ENCODE data around the gene BCAM.

GRCh38 chr19:44765033-44765948 lies 43.6 kb upstream of the BCAM start:
- TF ChIP-seq CTCF (IDR thresholded peaks at IDR 0.05; ENCODE audit: borderline replicate concordance, extremely low read depth, low read length, poor library complexity, severe bottlenecking) = no peak
- TF ChIP-seq EZH2 (IDR thresholded peaks at IDR 0.05; ENCODE audit: borderline replicate concordance, low read depth, low read length, severe bottlenecking) = no peak
